Measurements from ENCODE around the gene MCHR1. TPM values are rescaled to one million over a fixed set of nuclear protein-coding genes. Genes with fewer than 3 reads are reported as not detected.

The MCHR1 gene
- total RNA-seq, 1 donor from 2014 or later: not detected

DNA sequence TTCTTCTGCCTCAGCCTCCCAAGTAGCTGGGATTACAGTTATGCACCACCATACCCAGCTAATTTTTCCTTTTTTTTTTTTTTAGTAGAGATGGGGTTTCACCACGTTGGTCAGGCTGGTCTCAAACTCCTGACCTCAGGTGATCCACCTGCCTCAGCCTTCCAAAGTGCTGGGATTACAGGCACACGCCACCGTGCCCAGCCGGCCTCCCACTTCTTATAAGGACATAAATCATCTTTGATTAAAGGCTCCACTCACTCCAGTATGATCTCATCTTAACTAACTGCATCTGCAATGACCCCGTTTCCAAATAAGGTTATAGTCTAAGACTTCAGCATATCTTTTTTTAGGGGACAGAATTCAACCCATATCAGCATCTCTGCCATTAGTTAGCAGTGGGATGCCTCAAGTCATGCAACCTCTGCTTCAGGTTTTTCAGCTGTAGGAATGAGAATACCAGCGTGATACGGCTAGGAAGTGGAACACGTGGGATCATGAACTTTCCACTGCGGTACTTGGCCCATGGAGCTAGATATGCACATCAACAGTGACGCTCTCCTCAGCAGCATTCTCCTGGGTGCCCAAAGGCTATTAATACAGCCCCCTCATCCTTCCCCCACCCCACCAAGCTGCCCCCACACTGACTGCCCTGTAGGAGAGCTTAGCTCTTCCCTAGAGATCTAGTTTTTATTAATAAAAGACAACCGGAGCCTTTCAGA is 41.4 kb downstream of the MCHR1 start:
- Histone ChIP-seq H3K27me3 (ENCODE audit: control insufficient read depth, insufficient read depth, low read length) (peaks cover 14% of the 10 kb centered on the region), H3K4me3 (ENCODE audit: low read depth, low read length) (no peak overlapping the region), H3K36me3 (ENCODE audit: control insufficient read depth, insufficient read depth, low read length) (no peaks in the 10 kb centered on the region)
- DNase-seq (ENCODE audit: low read depth): no peak
- FAIRE-seq: peak; percentile 73
- TF ChIP-seq, protein P1, sequence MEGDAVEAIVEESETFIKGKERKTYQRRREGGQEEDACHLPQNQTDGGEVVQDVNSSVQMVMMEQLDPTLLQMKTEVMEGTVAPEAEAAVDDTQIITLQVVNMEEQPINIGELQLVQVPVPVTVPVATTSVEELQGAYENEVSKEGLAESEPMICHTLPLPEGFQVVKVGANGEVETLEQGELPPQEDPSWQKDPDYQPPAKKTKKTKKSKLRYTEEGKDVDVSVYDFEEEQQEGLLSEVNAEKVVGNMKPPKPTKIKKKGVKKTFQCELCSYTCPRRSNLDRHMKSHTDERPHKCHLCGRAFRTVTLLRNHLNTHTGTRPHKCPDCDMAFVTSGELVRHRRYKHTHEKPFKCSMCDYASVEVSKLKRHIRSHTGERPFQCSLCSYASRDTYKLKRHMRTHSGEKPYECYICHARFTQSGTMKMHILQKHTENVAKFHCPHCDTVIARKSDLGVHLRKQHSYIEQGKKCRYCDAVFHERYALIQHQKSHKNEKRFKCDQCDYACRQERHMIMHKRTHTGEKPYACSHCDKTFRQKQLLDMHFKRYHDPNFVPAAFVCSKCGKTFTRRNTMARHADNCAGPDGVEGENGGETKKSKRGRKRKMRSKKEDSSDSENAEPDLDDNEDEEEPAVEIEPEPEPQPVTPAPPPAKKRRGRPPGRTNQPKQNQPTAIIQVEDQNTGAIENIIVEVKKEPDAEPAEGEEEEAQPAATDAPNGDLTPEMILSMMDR (IDR thresholded peaks at IDR 0.05; ENCODE audit: insufficient read depth, low read length, severe bottlenecking): no peak

DNA sequence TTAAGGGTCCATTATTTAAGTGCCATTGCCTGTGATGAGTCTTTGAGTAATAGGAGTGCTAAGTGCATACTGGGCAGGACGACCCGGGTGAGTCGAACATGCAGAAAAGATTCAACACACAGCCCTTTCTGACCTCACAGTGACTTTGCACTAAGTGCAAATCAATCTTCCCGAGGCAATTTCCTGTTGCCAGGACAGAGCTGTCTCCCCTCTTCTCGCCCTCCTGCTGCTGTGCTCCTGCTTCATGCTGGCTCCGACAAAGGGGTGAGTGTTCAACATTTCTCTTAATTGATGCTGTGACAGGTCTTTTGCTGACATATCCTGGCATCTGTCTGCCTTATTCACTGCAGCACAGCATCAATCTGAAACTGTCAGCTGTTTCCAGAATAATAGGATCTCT is 42.0 kb downstream of the MCHR1 start:
- Histone ChIP-seq H3K36me3 (ENCODE audit: control insufficient read depth, insufficient read depth, low read length) (no peaks in the 10 kb centered on the region), H3K27me3 (ENCODE audit: control insufficient read depth, insufficient read depth, low read length) (peaks cover 14% of the 10 kb centered on the region), H3K4me3 (ENCODE audit: low read depth, low read length) (no peak overlapping the region)
- DNase-seq (ENCODE audit: low read depth) (peak; percentile 17), FAIRE-seq (no peak)
- TF ChIP-seq, protein P1 (IDR thresholded peaks at IDR 0.05; ENCODE audit: insufficient read depth, low read length, severe bottlenecking): no peak

DNA sequence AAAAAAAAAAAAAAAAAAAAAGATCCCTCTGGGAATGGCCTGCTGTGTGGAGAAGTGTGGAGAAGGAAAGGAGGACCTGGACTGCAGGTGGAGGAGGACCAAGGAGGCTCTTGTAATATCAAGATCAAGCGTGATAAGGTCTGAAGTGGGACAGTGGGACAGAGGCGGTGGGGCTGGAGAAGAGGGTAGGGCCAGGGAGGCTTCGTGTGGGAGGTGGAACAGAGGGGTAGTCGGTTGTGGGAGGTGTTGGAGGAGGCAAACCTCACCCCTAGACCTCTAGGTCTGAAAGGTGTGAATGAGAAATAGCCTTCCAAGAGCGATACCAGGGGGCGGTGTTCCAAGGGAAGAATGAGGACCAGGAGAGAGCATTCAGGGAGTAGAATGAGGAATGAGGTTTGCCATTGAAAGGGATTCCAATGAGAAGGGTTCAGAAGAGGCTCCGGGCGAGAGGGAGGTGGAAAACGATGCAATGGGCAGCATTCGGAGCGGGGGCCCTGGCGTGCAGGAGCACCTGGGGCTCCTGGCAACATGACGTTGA is 44.2 kb downstream of the MCHR1 start:
- H3K36me3 ChIP-seq (ENCODE audit: control insufficient read depth, insufficient read depth, low read length): no peaks in the 10 kb centered on the region
- H3K27me3 ChIP-seq (ENCODE audit: control insufficient read depth, insufficient read depth, low read length): peaks cover 14% of the 10 kb centered on the region
- FAIRE-seq (no peak), DNase-seq (ENCODE audit: low read depth) (no peak)
- H3K4me3 ChIP-seq (ENCODE audit: low read depth, low read length): no peak overlapping the region
- TF ChIP-seq, protein P1 (IDR thresholded peaks at IDR 0.05; ENCODE audit: insufficient read depth, low read length, severe bottlenecking): no peak

DNA sequence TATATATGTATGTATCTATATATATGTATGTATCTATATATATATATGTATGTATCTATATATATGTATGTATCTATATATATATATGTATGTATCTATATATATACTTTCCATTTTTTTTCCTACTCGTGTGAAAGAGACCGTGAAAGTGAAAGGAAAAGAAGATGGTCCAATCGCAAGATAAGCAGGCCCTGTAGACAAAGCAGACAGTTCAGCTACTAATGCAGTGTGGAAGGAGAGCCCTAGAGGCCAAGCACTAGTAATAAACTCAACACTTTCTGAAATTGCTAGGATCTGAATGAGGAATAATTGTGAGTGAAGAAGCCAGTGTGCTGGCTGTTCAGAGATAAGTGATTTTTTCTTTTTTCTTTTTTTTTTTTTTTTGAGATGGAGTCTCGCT is 47.2 kb downstream of the MCHR1 start:
- FAIRE-seq: no peak

DNA sequence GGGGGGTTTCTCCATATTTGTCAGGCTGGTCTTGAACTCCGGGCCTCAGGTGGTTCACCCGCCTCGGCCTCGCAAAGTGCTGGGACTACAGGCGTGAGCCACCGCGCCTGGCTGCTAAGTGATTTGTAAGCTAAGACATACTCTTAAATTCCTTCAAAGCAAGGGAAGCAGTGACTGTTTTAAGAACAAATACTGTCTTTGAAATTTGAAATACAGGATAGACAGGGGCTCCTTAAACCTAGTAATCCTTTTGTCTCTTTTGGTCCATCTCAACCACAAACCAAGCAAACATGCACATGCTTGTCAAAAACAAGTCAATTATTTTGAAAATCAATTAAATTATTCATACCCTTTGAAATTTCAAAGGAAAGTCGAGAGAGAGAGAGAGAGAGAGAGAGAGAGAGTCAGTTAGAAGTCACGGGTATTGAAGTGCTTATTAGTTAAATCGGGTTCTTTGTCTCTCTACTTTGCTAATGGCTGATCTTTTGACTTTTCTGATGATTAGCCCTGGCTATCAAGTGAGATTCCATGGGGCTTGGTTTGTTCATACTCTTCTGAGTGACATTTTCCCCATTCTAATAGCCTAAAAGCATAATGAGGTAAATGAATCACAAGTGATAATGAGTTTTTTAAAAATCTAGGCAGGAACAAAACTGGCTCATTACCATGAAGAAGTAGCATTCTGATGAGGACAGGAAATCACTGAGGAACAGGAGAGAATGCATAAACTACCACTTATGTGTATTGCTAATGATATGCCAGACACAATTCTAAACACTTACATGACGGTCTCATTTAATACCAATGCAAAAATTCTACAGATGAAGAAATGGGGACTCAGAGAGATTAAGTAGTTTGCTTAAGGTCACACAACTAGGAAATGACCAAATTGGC is 48.0 kb downstream of the MCHR1 start:
- no peak for DNase-seq (ENCODE audit: low read depth)
- H3K36me3 ChIP-seq (ENCODE audit: control insufficient read depth, insufficient read depth, low read length): no peaks in the 10 kb centered on the region
- TF ChIP-seq, protein P1 (IDR thresholded peaks at IDR 0.05; ENCODE audit: insufficient read depth, low read length, severe bottlenecking): no peak
- no peak overlapping the region for H3K4me3 ChIP-seq (ENCODE audit: low read depth, low read length)
- no peaks in the 10 kb centered on the region for H3K27me3 ChIP-seq (ENCODE audit: control insufficient read depth, insufficient read depth, low read length)
- FAIRE-seq: no peak

More for the DNA sequence above, 47.2 kb downstream of the MCHR1 start:
- no peak for DNase-seq (ENCODE audit: low read depth)
- H3K4me3 ChIP-seq (ENCODE audit: low read depth, low read length): no peak overlapping the region
- H3K36me3 ChIP-seq (ENCODE audit: control insufficient read depth, insufficient read depth, low read length): no peaks in the 10 kb centered on the region
- TF ChIP-seq, protein P1 (IDR thresholded peaks at IDR 0.05; ENCODE audit: insufficient read depth, low read length, severe bottlenecking): no peak
- no peaks in the 10 kb centered on the region for H3K27me3 ChIP-seq (ENCODE audit: control insufficient read depth, insufficient read depth, low read length)
